Activated CD4-positive, alpha-beta memory T cell treated with anti-CD3 and anti-CD28 coated beads for 36 hours (primary cell): ENCODE measurements around the gene PDE6A. TPM values are rescaled to one million over a fixed set of nuclear protein-coding genes. Genes with fewer than 3 reads are reported as not detected.

Experiments
- CTCF ChIA-PET: fragments of 350-600 bp; sonication (Branson Sonifier 250); formaldehyde crosslinking; loops from one replicate; lab custom pipeline; 2021; ENCODE audit warnings: antibody characterized with exemption, inconsistent platforms; lab: Charles Lee
- POLR2A ChIA-PET: fragments of 350-600 bp; sonication (Branson Sonifier 250); formaldehyde crosslinking; loops from one replicate; lab custom pipeline; 2021; ENCODE audit warnings: antibody characterized with exemption; lab: Charles Lee
- DNase-seq: peaks from one replicate; pipeline ENCODE4 v3.0.0-alpha.2; 2020
- H3K27ac Mint-ChIP-seq: one replicate; pipeline ENCODE4 v1.8.0; 2021; ENCODE audit warnings: mixed read lengths
- H3K27me3 Mint-ChIP-seq: one replicate; pipeline ENCODE4 v1.8.0; 2021; ENCODE audit warnings: mixed read lengths
- H3K36me3 Mint-ChIP-seq: one replicate; pipeline ENCODE4 v1.8.0; 2021; ENCODE audit warnings: mixed read lengths
- H3K4me1 Mint-ChIP-seq: one replicate; pipeline ENCODE4 v1.8.0; 2021; ENCODE audit warnings: low read depth, mixed read lengths
- H3K4me3 Mint-ChIP-seq: one replicate; pipeline ENCODE4 v1.8.0; 2021; ENCODE audit warnings: mild to moderate bottlenecking, mixed read lengths
- H3K9me3 Mint-ChIP-seq: one replicate; pipeline ENCODE4 v1.8.0; 2021; ENCODE audit warnings: mixed read lengths
- intact Hi-C: fragments of 100-400 bp; cut with micrococcal nuclease; formaldehyde crosslinking; loops from one replicate; pipeline ENCODE4 v1.15.1; 2023
- total RNA-seq, 2 experiments: library from RNA; stranded (reverse); gene quantifications; one replicate each; pipeline ENCODE4 v1.2.3, GENCODE V29; 2021

PDE6A gene
- total RNA-seq, 2 experiments from 2014 or later, result not detected

DNA sequence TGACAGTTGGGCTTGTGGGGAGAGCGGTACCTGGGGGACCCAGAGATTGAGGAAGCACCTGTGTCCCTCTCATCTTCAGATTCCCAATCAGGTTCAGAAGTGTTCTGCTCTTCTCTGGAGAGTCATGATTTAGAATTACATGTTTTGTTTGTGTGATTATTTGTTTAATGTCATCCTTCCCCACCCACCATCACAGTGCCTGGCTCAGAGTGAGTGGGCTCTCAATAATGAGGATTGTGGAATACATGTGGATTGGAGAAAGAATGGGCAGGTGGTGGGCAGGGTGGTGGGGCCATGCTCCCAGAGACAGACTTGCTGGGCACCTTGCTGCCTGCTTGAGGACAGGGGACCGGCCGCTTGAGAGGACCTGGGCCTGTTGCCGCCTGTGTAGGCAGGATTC is 126.5 kb downstream of the PDE6A start:
- intact Hi-C loops, result no loop called here
- H3K27ac Mint-ChIP-seq, result no peak overlapping the region
- POLR2A ChIA-PET, result no interaction called here
- CTCF ChIA-PET, result interaction anchor here (0.8 to 3.9 kb wide), 3 partner anchors 11 to 34 kb away, joined by 3 to 35 read pairs (median 4); no protein-coding TSS in a partner anchor
- no peak overlapping the region for H3K4me3 Mint-ChIP-seq
- H3K4me1 Mint-ChIP-seq, result no peaks in the 10 kb centered on the region
- H3K9me3 Mint-ChIP-seq, result no peaks in the 10 kb centered on the region
- H3K27me3 Mint-ChIP-seq, result no peaks in the 10 kb centered on the region
- DNase-seq, result no peak
- H3K36me3 Mint-ChIP-seq, result no peaks in the 10 kb centered on the region

DNA sequence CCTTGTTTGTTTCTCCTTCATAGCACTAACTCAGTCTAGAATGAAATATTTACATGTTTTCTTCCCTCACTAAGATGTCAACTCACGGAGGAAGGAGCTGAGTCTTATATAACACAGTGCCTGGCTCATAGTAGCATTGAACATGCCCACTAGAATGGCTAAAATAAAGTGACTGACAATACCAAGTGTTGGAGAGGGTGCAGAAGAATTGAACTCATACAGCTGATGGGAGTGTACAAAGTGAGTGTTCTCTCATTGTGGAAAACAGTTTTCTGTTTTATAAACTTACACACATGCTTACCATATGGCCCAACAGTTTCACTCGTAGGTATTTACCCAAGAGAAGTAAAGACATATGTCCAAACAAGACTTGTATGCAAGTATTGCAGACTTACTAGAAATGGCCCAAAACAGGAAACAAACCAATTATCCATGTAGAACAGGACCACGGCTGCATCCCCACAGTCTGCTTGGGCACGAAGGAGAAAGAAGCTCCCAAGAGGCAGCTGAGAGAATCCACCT is 127.0 kb downstream of the PDE6A start:
- Mint-ChIP-seq H3K27ac (no peak overlapping the region), H3K27me3 (no peaks in the 10 kb centered on the region), H3K4me3 (no peak overlapping the region), H3K4me1 (no peaks in the 10 kb centered on the region), H3K9me3 (no peaks in the 10 kb centered on the region), H3K36me3 (no peaks in the 10 kb centered on the region)
- no peak for DNase-seq
- intact Hi-C loops, result no loop called here
- POLR2A ChIA-PET, result no interaction called here
- CTCF ChIA-PET, result interaction anchor here (1.9 to 3.9 kb wide), 2 partner anchors 12 to 35 kb away, joined by 4 to 35 read pairs; no protein-coding TSS in a partner anchor

DNA sequence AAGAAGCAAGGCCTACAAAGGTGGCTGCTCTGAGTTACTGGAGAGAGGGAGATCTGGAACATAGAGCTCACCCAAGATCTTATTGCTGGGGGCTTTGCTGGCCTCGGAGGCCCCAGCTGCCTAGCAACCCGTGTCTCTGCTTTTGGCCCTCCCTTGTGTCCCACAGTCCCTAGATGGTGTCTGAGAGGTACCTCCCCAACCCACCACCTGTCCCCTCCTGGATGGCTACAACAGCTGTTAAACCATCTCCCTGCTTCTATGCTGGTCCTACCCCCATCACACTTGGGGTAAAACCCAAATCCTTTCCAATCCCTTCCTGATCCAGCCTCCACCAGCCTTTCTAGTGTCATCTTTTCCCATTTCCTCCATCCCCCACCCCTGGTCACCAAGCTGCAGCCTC is 127.9 kb downstream of the PDE6A start:
- CTCF ChIA-PET, result interaction anchor here (0.7 to 3.9 kb wide), 5 partner anchors 12 to 85 kb away, joined by 3 to 35 read pairs (median 4); no protein-coding TSS in a partner anchor
- Mint-ChIP-seq H3K36me3 (no peaks in the 10 kb centered on the region), H3K4me3 (no peak overlapping the region), H3K27ac (no peak overlapping the region), H3K4me1 (no peaks in the 10 kb centered on the region), H3K9me3 (no peaks in the 10 kb centered on the region), H3K27me3 (no peaks in the 10 kb centered on the region)
- DNase-seq, result no peak
- POLR2A ChIA-PET, result no interaction called here
- intact Hi-C loops, result no loop called here

DNA sequence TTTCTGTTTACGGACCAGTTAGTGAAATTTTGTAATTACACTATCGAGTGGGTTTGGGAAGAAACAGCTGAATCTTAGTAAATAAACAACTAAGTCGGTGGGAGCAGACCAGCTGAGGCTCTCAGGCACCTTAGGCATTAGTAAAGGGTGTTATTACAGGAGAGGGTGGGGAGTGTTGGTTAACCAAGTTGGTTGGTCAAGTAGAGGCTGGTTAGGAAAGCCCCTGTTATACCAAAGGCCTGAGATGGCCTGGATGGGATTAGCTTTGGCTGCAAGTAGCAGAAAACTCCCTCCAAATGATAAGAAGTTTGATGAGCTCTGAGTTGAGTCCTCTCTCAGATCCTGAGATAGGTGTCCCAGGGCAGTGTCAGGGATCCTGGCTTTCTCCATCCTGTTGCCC is 133.1 kb downstream of the PDE6A start:
- ChIA-PET CTCF (interaction anchor here (1.3 to 2.2 kb wide), 2 partner anchors 16 to 179 kb away, joined by 3 to 7 read pairs; no protein-coding TSS in a partner anchor), POLR2A (no interaction called here)
- Mint-ChIP-seq H3K36me3 (no peaks in the 10 kb centered on the region), H3K4me3 (no peak overlapping the region), H3K27me3 (no peaks in the 10 kb centered on the region), H3K9me3 (no peaks in the 10 kb centered on the region), H3K27ac (no peak overlapping the region), H3K4me1 (no peaks in the 10 kb centered on the region)
- DNase-seq, result no peak
- intact Hi-C loops, result no loop called here

DNA sequence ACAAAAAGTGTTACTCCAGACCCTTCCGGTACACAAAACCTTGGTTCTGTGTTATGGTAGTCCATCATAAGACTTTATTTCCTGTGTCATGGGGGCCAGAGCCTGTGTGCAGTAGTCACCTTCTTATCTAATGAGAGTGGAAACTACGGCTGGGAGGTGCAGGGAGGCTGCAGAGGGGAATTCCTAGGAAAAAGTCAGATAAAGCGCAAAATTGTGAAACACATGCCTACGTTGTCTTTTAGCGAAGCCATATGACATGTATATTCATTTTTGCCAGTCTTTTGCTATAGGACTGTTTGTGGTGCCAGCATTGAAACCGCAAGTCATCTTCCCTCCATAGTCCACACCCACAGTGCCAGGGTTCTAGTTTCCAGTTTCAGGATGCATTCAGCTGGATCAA is 133.7 kb downstream of the PDE6A start:
- intact Hi-C loops, result no loop called here
- CTCF ChIA-PET, result interaction anchor here (2.2 kb wide), 1 partner anchor 17 kb away, joined by 7 read pairs; no protein-coding TSS in a partner anchor

DNA sequence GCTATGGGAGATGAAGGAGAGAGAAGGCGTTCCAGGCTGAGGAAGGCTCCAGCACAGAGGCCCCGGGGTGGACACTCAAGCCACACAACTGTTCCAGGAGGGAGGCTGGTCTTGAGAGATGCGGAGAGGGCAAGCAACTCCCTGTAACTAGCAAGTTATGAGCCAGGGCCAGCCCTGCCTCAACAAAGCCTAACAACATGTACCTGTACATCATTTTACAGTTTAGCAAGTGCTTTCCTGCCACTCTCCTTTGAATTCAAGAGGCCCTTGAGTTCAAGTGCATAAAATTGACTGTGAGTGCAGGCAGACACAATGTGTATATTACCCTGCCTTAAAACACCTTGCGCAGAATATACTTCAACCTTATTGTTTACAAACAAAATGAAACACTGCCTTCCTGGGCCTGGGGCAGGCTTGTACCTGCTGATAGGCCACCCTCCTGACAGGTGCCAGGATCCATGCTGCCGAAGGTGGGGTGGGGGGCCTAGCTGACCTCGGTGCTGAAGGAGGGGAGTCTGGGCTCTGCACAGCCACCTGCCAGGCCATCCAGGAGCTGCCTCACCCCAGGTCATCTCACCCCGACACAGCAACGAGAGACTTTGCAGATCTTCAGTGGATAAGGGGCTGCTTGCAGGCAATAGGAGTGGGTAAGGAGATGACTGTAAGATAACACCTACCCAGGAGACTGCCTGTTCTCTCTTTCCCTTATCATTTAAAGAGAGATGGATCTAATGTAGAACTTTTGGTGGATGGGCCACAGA is 134.5 kb downstream of the PDE6A start:
- H3K27me3 Mint-ChIP-seq, result no peaks in the 10 kb centered on the region
- no peak overlapping the region for H3K4me3 Mint-ChIP-seq
- no peak for DNase-seq
- intact Hi-C loops, result no loop called here
- H3K4me1 Mint-ChIP-seq, result no peaks in the 10 kb centered on the region
- H3K36me3 Mint-ChIP-seq, result no peaks in the 10 kb centered on the region
- H3K27ac Mint-ChIP-seq, result no peak overlapping the region
- ChIA-PET POLR2A (no interaction called here), CTCF (interaction anchor here (2.2 kb wide), 1 partner anchor 18 kb away, joined by 7 read pairs; no protein-coding TSS in a partner anchor)
- no peaks in the 10 kb centered on the region for H3K9me3 Mint-ChIP-seq

More for the DNA sequence above, 133.7 kb downstream of the PDE6A start:
- Mint-ChIP-seq H3K36me3 (no peaks in the 10 kb centered on the region), H3K27ac (no peak overlapping the region), H3K27me3 (no peaks in the 10 kb centered on the region), H3K4me1 (no peaks in the 10 kb centered on the region), H3K9me3 (no peaks in the 10 kb centered on the region), H3K4me3 (no peak overlapping the region)
- POLR2A ChIA-PET, result no interaction called here
- no peak for DNase-seq

DNA sequence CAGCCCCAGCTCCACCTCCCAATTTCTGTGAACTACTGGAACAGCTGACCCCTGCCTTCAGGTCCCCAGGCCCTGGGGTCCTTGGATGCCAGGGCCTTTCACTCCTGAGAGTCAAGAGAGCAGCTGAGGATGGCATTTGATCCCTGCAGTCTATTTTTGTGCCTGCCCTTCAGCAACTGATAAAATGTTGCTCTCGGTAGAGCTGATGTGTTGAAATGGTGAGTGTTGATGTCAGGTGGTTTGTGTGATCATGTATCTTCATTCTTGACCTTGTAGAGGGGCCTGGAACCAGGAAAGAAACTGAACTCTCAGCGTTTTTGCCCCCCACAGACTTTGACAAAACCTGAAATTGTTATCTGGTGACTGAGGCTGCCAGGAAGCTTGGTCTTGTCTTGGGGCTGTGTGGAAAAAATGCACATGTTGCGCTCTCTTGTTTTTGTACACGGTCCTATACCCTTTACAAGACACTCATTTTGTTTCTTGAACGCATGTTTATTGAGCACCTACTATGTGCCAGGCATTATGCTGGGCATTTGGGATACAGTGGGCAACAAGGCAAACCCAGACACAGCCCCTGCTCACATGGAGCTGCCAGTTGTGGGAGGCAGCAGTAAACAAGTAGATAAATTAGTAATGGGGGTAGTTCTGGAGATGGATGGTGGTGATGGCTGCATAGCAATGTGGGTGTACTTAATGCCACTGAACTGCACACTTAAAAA is 136.2 kb downstream of the PDE6A start:
- no peaks in the 10 kb centered on the region for H3K27me3 Mint-ChIP-seq
- no peak for DNase-seq
- ChIA-PET POLR2A (no interaction called here), CTCF (no interaction called here)
- no peaks in the 10 kb centered on the region for H3K9me3 Mint-ChIP-seq
- no peaks in the 10 kb centered on the region for H3K4me1 Mint-ChIP-seq
- no peak overlapping the region for H3K27ac Mint-ChIP-seq
- intact Hi-C loops, result no loop called here
- no peaks in the 10 kb centered on the region for H3K36me3 Mint-ChIP-seq
- H3K4me3 Mint-ChIP-seq, result no peak overlapping the region

Other genes starting within 250 kb of the PDE6A start
- 1 to 10 TPM; 3.6 to 4.0 TPM for gene PPARGC1B, start 214.5 kb downstream of the PDE6A start, total RNA-seq
- 1 to 10 TPM; 5.9 to 6.2 TPM for gene SLC26A2, start 16.0 kb upstream of the PDE6A start, total RNA-seq
- gene TIGD6, start 55.9 kb upstream of the PDE6A start, total RNA-seq, result 1 to 10 TPM; 2.5 to 2.6 TPM
- 10 to 100 TPM; 29.4 to 31.3 TPM for gene HMGXB3, start 55.9 kb upstream of the PDE6A start, total RNA-seq
- gene CSF1R, start 141.8 kb upstream of the PDE6A start, total RNA-seq, result under 1 TPM; 0.41 to 0.78 TPM
- gene PDGFRB, start 211.1 kb upstream of the PDE6A start, total RNA-seq, result under 1 TPM; 0.21 to 0.34 TPM
- not detected for gene CDX1, start 222.0 kb upstream of the PDE6A start, total RNA-seq
- gene SLC6A7, start 245.3 kb upstream of the PDE6A start, total RNA-seq, result not detected